Stimulated activated CD8-positive, alpha-beta memory T cell treated with anti-CD3 and anti-CD28 coated beads, Interleukin-2, amount 100 ng/mL, for 48 hours (primary cell): ENCODE results near the gene ATP5F1B.
A peak's percentile ranks its signal among the peaks of the same experiment; 100 is the strongest.
"Not testable (repeated sequence)": the region's sequence is repeated elsewhere in the genome, so short reads cannot be mapped to it uniquely, and the experiment has no call there.

ENCODE experiments used
- DNase-seq, 2 donors: peaks; one replicate each; pipeline ENCODE4 v3.0.0-alpha.2; 2020; ENCODE audit warnings: low read depth in 2 of 2

Gene ATP5F1B

GRCh38 chr12:56648023-56648422, 2.2 kb upstream of the ATP5F1B start:
- not testable (repeated sequence) for DNase-seq

GRCh38 chr12:56645201-56645716, 525 bp downstream of the ATP5F1B start:
- no peak for DNase-seq

- DNase-seq: no peak
Observed at GRCh38 chr12:56644654-56645053, 1.1 kb downstream of the ATP5F1B start.

- no peak for DNase-seq
Observed at GRCh38 chr12:56641219-56641618, 4.6 kb downstream of the ATP5F1B start.

- no peak for DNase-seq
Observed at GRCh38 chr12:56637621-56638020, 8.2 kb downstream of the ATP5F1B start.

GRCh38 chr12:56636675-56637540, 8.9 kb downstream of the ATP5F1B start:
- DNase-seq: peak; percentile 87 to 91

- peak; percentile 66 to 83 for DNase-seq
Observed at GRCh38 chr12:56635806-56636674, 9.7 kb downstream of the ATP5F1B start.

- DNase-seq: peak in 1 of 2 donors; percentile 58
Observed at GRCh38 chr12:56634837-56635791, 10.7 kb downstream of the ATP5F1B start.

GRCh38 chr12:56634242-56634836, 11.4 kb downstream of the ATP5F1B start:
- DNase-seq: no peak

- DNase-seq: no peak
Observed at GRCh38 chr12:56633468-56634241, 12.1 kb downstream of the ATP5F1B start.

- DNase-seq: no peak
Observed at GRCh38 chr12:56632701-56633467, 12.9 kb downstream of the ATP5F1B start.

- peak; percentile 59 to 62 for DNase-seq
Observed at GRCh38 chr12:56631790-56632700, 13.7 kb downstream of the ATP5F1B start.

- DNase-seq: peak; percentile 80 to 83
Observed at GRCh38 chr12:56630180-56630632, 15.6 kb downstream of the ATP5F1B start, which contains the start of gene BAZ2A. Gene BAZ2A, minus strand, starts transcription at chr12:56630326. Its CDS starts 12,796 bp downstream, at chr12:56617530.

GRCh38 chr12:56629459-56630179, 16.2 kb downstream of the ATP5F1B start:
- peak in 1 of 2 donors; percentile 24 for DNase-seq

- DNase-seq: peak in 1 of 2 donors; percentile 29
Observed at GRCh38 chr12:56628671-56629458, 16.9 kb downstream of the ATP5F1B start.

GRCh38 chr12:56626701-56627100, 19.1 kb downstream of the ATP5F1B start:
- no peak for DNase-seq
